Measurements from ENCODE around the gene DENND4A. TPM values are rescaled to one million over a fixed set of nuclear protein-coding genes. Genes with fewer than 3 reads are reported as not detected.

DENND4A gene
- total RNA-seq, 1 donor from 2014 or later: 13.9 TPM

DNA sequence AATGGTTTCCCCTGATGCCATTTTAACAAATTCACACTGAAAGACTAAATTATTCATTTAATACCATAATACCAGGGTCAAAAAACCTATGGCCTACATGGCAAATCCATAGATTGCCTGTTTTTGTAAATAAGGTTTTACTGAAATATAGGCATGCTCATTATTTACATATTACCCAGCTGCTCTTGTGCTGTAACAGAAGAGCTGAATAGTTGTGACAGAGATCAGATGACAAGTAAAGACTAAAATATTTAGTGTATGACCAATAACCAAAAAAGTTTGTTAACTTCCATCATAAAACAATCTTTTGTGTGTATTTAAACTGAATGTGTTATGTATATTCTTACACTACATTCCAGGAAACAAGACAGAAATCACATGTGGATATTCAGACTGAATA, 60.2 kb downstream of the DENND4A start:
- Mint-ChIP-seq H3K36me3 (ENCODE audit: low read depth, unreplicated experiment) (no peaks in the 10 kb centered on the region), H3K4me3 (ENCODE audit: unreplicated experiment) (no peak overlapping the region), H3K27me3 (ENCODE audit: low read depth, unreplicated experiment) (no peaks in the 10 kb centered on the region), H3K4me1 (ENCODE audit: low read depth, unreplicated experiment) (no peaks in the 10 kb centered on the region), H3K9me3 (ENCODE audit: unreplicated experiment) (no peaks in the 10 kb centered on the region), H3K27ac (ENCODE audit: unreplicated experiment) (no peak overlapping the region)
- Histone ChIP-seq H3K9me3 (ENCODE audit: insufficient read depth, low read depth, low read length) (no peaks in the 10 kb centered on the region), H3K27ac (ENCODE audit: low read depth, low read length) (no peak overlapping the region), H3K36me3 (ENCODE audit: insufficient read depth, low read length) (no peaks in the 10 kb centered on the region), H2AFZ (ENCODE audit: low read depth, low read length) (no peak overlapping the region), H3K4me2 (ENCODE audit: low read length) (no peak overlapping the region), H3K27me3 (ENCODE audit: insufficient read depth, low read length) (no peaks in the 10 kb centered on the region), H3K79me2 (ENCODE audit: insufficient read depth, low read length) (no peaks in the 10 kb centered on the region), H3K4me1 (ENCODE audit: insufficient read depth, low read length) (no peaks in the 10 kb centered on the region), H3K4me3 (ENCODE audit: insufficient read depth, low read depth, low read length) (no peak overlapping the region), H3K9ac (ENCODE audit: low read length) (no peak overlapping the region), H4K20me1 (ENCODE audit: insufficient read depth, low read length) (no peaks in the 10 kb centered on the region)
- FAIRE-seq (no peak), DNase-seq (ENCODE audit: low read depth) (no peak)
- TF ChIP-seq, protein P1, sequence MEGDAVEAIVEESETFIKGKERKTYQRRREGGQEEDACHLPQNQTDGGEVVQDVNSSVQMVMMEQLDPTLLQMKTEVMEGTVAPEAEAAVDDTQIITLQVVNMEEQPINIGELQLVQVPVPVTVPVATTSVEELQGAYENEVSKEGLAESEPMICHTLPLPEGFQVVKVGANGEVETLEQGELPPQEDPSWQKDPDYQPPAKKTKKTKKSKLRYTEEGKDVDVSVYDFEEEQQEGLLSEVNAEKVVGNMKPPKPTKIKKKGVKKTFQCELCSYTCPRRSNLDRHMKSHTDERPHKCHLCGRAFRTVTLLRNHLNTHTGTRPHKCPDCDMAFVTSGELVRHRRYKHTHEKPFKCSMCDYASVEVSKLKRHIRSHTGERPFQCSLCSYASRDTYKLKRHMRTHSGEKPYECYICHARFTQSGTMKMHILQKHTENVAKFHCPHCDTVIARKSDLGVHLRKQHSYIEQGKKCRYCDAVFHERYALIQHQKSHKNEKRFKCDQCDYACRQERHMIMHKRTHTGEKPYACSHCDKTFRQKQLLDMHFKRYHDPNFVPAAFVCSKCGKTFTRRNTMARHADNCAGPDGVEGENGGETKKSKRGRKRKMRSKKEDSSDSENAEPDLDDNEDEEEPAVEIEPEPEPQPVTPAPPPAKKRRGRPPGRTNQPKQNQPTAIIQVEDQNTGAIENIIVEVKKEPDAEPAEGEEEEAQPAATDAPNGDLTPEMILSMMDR (IDR thresholded peaks at IDR 0.05; ENCODE audit: insufficient read depth, low read depth, low read length): no peak
- TF ChIP-seq EZH2 (IDR thresholded peaks at IDR 0.05; ENCODE audit: insufficient read depth, low read length): no peak

GRCh38 chr15:65730549-65731172, 61.4 kb downstream of the DENND4A start:
- H3K4me1 Mint-ChIP-seq (ENCODE audit: low read depth, unreplicated experiment): no peaks in the 10 kb centered on the region
- H3K4me2 ChIP-seq (ENCODE audit: low read length): no peak overlapping the region
- H3K27me3 ChIP-seq (ENCODE audit: insufficient read depth, low read length): no peaks in the 10 kb centered on the region
- no peak overlapping the region for H3K4me3 Mint-ChIP-seq (ENCODE audit: unreplicated experiment)
- no peaks in the 10 kb centered on the region for H3K4me1 ChIP-seq (ENCODE audit: insufficient read depth, low read length)
- DNase-seq (ENCODE audit: low read depth) (no peak), FAIRE-seq (no peak)
- H3K27ac ChIP-seq (ENCODE audit: low read depth, low read length): no peak overlapping the region
- peak overlapping the region; percentile 3 for H3K27ac Mint-ChIP-seq (ENCODE audit: unreplicated experiment)
- no peak overlapping the region for H3K9ac ChIP-seq (ENCODE audit: low read length)
- H3K36me3 ChIP-seq (ENCODE audit: insufficient read depth, low read length): no peaks in the 10 kb centered on the region
- H3K9me3 ChIP-seq (ENCODE audit: insufficient read depth, low read depth, low read length): no peaks in the 10 kb centered on the region
- no peaks in the 10 kb centered on the region for H3K9me3 Mint-ChIP-seq (ENCODE audit: unreplicated experiment)
- no peaks in the 10 kb centered on the region for H3K79me2 ChIP-seq (ENCODE audit: insufficient read depth, low read length)
- no peaks in the 10 kb centered on the region for H3K27me3 Mint-ChIP-seq (ENCODE audit: low read depth, unreplicated experiment)
- H4K20me1 ChIP-seq (ENCODE audit: insufficient read depth, low read length): no peaks in the 10 kb centered on the region
- peaks cover 2% of the 10 kb centered on the region for H3K36me3 Mint-ChIP-seq (ENCODE audit: low read depth, unreplicated experiment)
- no peak overlapping the region for H3K4me3 ChIP-seq (ENCODE audit: insufficient read depth, low read depth, low read length)
- TF ChIP-seq, protein P1 (IDR thresholded peaks at IDR 0.05; ENCODE audit: insufficient read depth, low read depth, low read length): no peak
- H2AFZ ChIP-seq (ENCODE audit: low read depth, low read length): no peak overlapping the region

- FAIRE-seq: no peak
- no peak overlapping the region for H3K27ac Mint-ChIP-seq (ENCODE audit: unreplicated experiment)
- no peaks in the 10 kb centered on the region for H3K9me3 ChIP-seq (ENCODE audit: insufficient read depth, low read depth, low read length)
Measured at GRCh38 chr15:65724464-65725215, 67.5 kb downstream of the DENND4A start.

More at GRCh38 chr15:65724464-65725215, 67.5 kb downstream of the DENND4A start:
- Mint-ChIP-seq H3K27me3 (ENCODE audit: low read depth, unreplicated experiment) (no peaks in the 10 kb centered on the region), H3K9me3 (ENCODE audit: unreplicated experiment) (no peaks in the 10 kb centered on the region), H3K4me3 (ENCODE audit: unreplicated experiment) (no peak overlapping the region), H3K36me3 (ENCODE audit: low read depth, unreplicated experiment) (peaks cover 2% of the 10 kb centered on the region), H3K4me1 (ENCODE audit: low read depth, unreplicated experiment) (no peaks in the 10 kb centered on the region)
- TF ChIP-seq, protein P1 (IDR thresholded peaks at IDR 0.05; ENCODE audit: insufficient read depth, low read depth, low read length): no peak
- no peak for TF ChIP-seq EZH2 (IDR thresholded peaks at IDR 0.05; ENCODE audit: insufficient read depth, low read length)
- peaks cover under 1% of the 10 kb centered on the region for H3K36me3 ChIP-seq (ENCODE audit: insufficient read depth, low read length)
- no peak for DNase-seq (ENCODE audit: low read depth)
- H3K9ac ChIP-seq (ENCODE audit: low read length): no peak overlapping the region
- H2AFZ ChIP-seq (ENCODE audit: low read depth, low read length): no peak overlapping the region
- H3K27ac ChIP-seq (ENCODE audit: low read depth, low read length): no peak overlapping the region
- no peaks in the 10 kb centered on the region for H3K79me2 ChIP-seq (ENCODE audit: insufficient read depth, low read length)
- no peaks in the 10 kb centered on the region for H4K20me1 ChIP-seq (ENCODE audit: insufficient read depth, low read length)
- H3K4me3 ChIP-seq (ENCODE audit: insufficient read depth, low read depth, low read length): no peak overlapping the region
- no peaks in the 10 kb centered on the region for H3K27me3 ChIP-seq (ENCODE audit: insufficient read depth, low read length)
- H3K4me1 ChIP-seq (ENCODE audit: insufficient read depth, low read length): no peaks in the 10 kb centered on the region
- no peak overlapping the region for H3K4me2 ChIP-seq (ENCODE audit: low read length)
